Epithelial cell of proximal tubule (primary cell): ENCODE measurements around the gene SMOC2. TPM values are rescaled to one million over a fixed set of nuclear protein-coding genes. Genes with fewer than 3 reads are reported as not detected.

ENCODE experiments used
- DNase-seq: peaks from one replicate; pipeline ENCODE4 v3.0.0-alpha.2; 2011; ENCODE audit warnings: low read depth
- H3K4me3 ChIP-seq: 2 replicates; pipeline ENCODE4 v1.5.1; 2011; ENCODE audit warnings: low read depth, mild to moderate bottlenecking, low read length
- total RNA-seq: library from RNA; depleted of rRNA; stranded (reverse); fragments of >200 nt; gene quantifications from 2 replicates; pipeline ENCODE4 v1.2.3, GENCODE V29; 2015
- TF ChIP-seq, protein P1 (sequence below): conservative IDR thresholded peaks from 2 replicates; pipeline ENCODE4 v1.5.1; 2012; ENCODE audit warnings: low read depth, mild to moderate bottlenecking, low read length

The SMOC2 gene
- total RNA-seq, 1 donor from 2014 or later, result 0.35 TPM

DNA sequence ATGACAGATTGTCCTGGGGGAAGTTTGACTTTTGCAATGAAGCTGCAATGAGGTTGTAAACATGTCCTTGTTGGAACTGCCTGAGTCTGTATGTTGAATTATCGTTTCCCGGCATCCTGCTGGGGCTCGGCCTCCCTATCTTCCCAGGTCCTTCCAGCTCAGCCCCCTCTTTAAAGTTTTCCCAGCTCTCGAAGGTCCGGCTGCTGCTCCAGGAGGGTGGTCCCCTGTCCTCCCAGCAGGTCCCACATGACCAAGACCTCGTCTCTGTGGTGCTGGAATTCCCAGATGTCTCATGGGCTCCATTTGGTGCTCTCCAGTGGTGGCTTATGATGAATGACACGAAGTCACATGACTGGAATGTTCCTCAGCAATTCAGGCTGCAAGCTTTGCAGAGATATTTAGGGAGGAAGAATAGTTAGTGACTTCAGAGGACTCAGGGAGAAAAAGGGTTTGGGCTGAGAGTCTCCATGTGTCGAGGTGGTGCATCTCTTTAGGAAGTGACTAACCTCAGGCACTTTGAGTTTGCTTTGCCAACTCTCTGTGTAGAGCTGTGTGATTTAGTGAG, 21.4 kb downstream of the SMOC2 start:
- TF ChIP-seq, protein P1, sequence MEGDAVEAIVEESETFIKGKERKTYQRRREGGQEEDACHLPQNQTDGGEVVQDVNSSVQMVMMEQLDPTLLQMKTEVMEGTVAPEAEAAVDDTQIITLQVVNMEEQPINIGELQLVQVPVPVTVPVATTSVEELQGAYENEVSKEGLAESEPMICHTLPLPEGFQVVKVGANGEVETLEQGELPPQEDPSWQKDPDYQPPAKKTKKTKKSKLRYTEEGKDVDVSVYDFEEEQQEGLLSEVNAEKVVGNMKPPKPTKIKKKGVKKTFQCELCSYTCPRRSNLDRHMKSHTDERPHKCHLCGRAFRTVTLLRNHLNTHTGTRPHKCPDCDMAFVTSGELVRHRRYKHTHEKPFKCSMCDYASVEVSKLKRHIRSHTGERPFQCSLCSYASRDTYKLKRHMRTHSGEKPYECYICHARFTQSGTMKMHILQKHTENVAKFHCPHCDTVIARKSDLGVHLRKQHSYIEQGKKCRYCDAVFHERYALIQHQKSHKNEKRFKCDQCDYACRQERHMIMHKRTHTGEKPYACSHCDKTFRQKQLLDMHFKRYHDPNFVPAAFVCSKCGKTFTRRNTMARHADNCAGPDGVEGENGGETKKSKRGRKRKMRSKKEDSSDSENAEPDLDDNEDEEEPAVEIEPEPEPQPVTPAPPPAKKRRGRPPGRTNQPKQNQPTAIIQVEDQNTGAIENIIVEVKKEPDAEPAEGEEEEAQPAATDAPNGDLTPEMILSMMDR, result no peak
- DNase-seq, result no peak
- no peak overlapping the region for H3K4me3 ChIP-seq

DNA sequence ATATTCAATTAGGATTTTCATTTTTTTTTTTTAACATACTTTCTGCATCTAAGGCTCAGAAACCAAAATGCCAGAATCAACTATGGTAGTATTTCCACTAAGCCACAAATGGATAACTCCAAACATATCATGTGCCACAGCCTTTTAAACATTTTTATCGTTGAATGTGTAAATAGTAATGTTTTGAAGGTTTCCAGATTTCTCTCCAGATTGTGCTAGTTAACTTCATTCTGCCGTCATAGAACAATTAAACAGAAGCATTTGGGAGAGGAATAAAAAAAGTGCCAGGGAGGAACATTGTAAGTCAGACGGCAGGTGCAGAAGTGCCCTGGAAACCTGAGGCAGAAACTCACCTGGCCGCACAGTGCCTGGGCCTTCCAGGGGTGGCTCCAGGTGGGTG, 23.6 kb downstream of the SMOC2 start:
- H3K4me3 ChIP-seq, result no peak overlapping the region
- TF ChIP-seq, protein P1, result no peak
- no peak for DNase-seq

DNA sequence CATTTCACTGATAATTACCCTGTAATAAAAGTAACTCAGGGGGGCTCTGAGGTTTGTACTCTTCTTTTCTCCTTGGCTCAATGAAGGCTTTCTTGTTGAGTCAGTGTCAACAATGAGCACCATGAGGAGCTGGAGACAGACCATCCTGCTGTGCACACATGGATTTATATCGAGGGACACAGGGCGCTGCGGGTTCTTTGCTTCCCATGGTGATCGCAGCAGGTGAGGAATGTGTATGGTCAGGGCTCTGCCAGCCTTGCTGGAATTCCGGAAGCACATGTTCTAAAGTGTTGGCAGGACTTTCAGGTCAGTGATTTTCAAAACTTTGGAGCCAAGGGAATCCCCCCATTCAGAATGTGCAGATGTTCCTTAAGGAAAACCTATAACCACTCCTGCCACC, 27.1 kb downstream of the SMOC2 start:
- H3K4me3 ChIP-seq, result no peak overlapping the region
- DNase-seq, result no peak
- TF ChIP-seq, protein P1, result no peak

DNA sequence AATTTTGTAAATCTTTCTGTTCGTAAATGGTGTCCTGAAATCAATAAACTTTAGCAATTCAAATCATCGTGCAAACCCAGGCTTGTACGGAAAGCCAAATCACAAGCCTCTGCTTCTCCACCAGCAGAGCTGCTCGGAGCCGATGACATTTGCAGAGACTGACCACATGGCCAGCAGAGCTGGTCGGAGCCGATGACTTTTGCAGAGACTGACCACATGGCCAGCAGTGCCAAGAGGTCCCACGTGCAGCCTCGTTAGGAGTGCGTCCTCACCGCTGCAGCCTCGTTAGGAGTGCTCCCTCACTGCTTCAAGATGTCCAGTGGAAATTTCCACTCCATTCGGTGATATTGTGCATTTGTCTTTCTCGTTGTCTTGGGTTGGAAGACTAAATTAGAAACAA, 28.5 kb downstream of the SMOC2 start:
- TF ChIP-seq, protein P1, result no peak
- DNase-seq, result no peak
- H3K4me3 ChIP-seq, result no peak overlapping the region

DNA sequence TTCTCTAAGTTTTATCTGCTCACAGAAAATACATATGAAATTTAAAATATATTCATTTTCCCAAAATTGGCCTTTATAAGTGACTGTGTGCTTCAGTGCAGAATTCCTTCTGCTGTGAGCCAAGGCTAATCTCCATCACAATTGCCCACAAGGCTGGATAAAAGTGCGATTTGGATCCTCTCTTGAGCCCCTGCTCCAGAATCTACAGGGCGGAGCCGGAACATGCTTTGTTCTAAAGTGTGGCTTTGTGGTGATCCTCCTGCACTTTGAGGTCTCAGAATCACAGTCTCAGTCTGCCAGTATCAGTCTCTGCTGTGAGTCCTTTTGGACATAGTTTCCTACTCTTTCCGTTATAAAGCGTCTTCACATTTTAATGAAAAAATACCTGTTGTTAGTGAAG, 28.9 kb downstream of the SMOC2 start:
- TF ChIP-seq, protein P1, result no peak
- DNase-seq, result no peak
- no peak overlapping the region for H3K4me3 ChIP-seq

DNA sequence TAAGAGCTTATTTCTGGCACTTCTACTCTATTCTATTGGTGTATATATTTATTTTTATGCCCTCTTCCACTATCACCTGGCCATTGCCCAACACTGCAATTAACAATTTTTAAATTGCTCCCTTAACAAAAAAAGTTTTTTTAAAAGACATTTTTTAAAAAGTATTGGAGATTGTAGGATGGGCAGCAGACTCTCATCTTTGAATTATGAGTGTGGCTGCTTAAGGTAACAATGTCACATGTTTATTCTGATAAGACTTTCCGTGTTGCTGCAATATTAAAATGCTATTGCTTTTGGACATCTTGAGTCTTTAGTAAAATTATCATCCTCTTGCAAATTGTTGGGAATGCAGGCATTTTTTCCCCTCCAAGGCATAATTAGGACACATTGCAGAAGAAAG, 31.4 kb downstream of the SMOC2 start:
- no peak overlapping the region for H3K4me3 ChIP-seq
- no peak for DNase-seq
- TF ChIP-seq, protein P1, result no peak

DNA sequence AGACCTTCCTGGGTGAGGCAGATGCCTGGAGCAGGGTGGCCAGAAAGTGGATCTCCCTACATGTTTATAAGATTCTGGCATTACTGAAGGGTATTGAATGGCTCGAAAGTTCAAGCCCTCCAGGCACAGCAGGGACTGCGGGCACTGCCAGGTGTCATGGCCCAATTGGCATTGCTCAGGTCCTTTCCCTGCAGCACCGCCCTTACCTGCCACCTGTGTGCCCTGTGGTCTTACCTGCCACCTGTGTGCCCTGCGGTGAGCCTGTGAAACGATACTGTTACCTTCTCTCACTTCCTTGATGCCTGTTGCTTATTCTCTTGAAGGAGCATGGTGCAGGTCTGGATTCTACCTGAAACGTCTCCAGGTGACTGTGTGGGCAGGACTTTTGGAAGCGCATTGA, 32.2 kb downstream of the SMOC2 start:
- no peak overlapping the region for H3K4me3 ChIP-seq
- DNase-seq, result no peak
- TF ChIP-seq, protein P1, result no peak
